CD4-positive, alpha-beta T cell treated with Interleukin-15 for 4 hours (primary cell): ENCODE results near the gene OR52K1.
"Not testable (repeated sequence)": the region's sequence is repeated elsewhere in the genome, so short reads cannot be mapped to it uniquely, and the experiment has no call there.

ENCODE experiments used
- DNase-seq: peaks from one replicate; pipeline ENCODE4 v3.0.0-alpha.2; 2020; ENCODE audit warnings: low spot score

The OR52K1 gene

GRCh38 chr11:4491878-4492606 lies 9.6 kb downstream of the OR52K1 start:
- DNase-seq, result no peak

GRCh38 chr11:4493480-4493818 lies 11.0 kb downstream of the OR52K1 start:
- DNase-seq, result no peak

- no peak for DNase-seq
Measured at GRCh38 chr11:4495487-4495886, 13.0 kb downstream of the OR52K1 start.

- DNase-seq, result no peak
Measured at GRCh38 chr11:4495986-4496385, 13.5 kb downstream of the OR52K1 start.

- no peak for DNase-seq
Measured at GRCh38 chr11:4496557-4497248, 14.3 kb downstream of the OR52K1 start.

- DNase-seq, result no peak
Measured at GRCh38 chr11:4508886-4509285, 26.4 kb downstream of the OR52K1 start.

- DNase-seq, result no peak
Measured at GRCh38 chr11:4511282-4512245, 29.1 kb downstream of the OR52K1 start.

GRCh38 chr11:4514196-4514595 lies 31.8 kb downstream of the OR52K1 start:
- DNase-seq, result no peak

GRCh38 chr11:4522339-4522738 lies 39.9 kb downstream of the OR52K1 start:
- DNase-seq, result no peak

GRCh38 chr11:4522752-4523151 lies 40.3 kb downstream of the OR52K1 start:
- no peak for DNase-seq

- no peak for DNase-seq
Measured at GRCh38 chr11:4523666-4524065, 41.2 kb downstream of the OR52K1 start.

- DNase-seq, result no peak
Measured at GRCh38 chr11:4527926-4528325, 45.5 kb downstream of the OR52K1 start.

- DNase-seq, result not testable (repeated sequence)
Measured at GRCh38 chr11:4531686-4532085, 49.2 kb downstream of the OR52K1 start.

- DNase-seq, result peak; percentile 41
Measured at GRCh38 chr11:4539603-4540219, 57.3 kb downstream of the OR52K1 start.

- no peak for DNase-seq
Measured at GRCh38 chr11:4541071-4541470, 58.6 kb downstream of the OR52K1 start.
